ENCODE data around the gene DNMBP. TPM values are rescaled to one million over a fixed set of nuclear protein-coding genes. Genes with fewer than 3 reads are reported as not detected.

Gene DNMBP
- total and polyA plus RNA-seq, 2 of the 8 experiments (the other 6 are each of a cell fraction or from before 2014, with no cell fraction given) = 19.1 to 26.4 TPM

DNA sequence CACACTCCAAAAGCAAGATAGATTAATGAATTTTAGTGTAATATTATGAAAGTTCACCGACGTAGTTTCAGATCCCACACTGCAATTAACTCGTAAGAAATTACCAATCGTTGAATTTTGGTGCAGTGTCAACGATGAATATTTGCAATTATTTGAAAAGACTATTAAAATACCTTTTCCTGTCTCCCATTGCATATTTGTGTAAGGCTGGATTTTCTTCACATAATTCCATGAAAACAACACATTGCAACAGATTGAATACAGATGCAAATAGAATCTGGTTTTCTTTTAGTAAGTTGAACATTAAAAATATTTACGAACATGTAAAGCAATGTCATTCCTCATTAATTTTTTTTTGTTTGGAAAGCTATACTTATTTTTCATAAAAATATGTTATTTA, 50.9 kb downstream of the DNMBP start (continued):
- TF ChIP-seq FOSL1 (IDR thresholded peaks at IDR 0.05; ENCODE audit: insufficient read depth, low read depth, low read length) = no peak
- no peak for TF ChIP-seq SIX5 (IDR thresholded peaks at IDR 0.05; ENCODE audit: low read depth, low read length)
- TF ChIP-seq KDM4A (IDR thresholded peaks at IDR 0.05; ENCODE audit: low read depth, low read length, severe bottlenecking) = no peak
- TF ChIP-seq, protein P1, sequence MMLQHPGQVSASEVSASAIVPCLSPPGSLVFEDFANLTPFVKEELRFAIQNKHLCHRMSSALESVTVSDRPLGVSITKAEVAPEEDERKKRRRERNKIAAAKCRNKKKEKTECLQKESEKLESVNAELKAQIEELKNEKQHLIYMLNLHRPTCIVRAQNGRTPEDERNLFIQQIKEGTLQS (IDR thresholded peaks at IDR 0.05; ENCODE audit: insufficient read depth, low read depth, low read length) = no peak
- TF ChIP-seq SP2 (IDR thresholded peaks at IDR 0.05; ENCODE audit: low read length) = no peak
- no peak for TF ChIP-seq PHF8 (conservative IDR thresholded peaks at IDR 0.05; ENCODE audit: low read depth, low read length)
- TF ChIP-seq, protein P2, sequence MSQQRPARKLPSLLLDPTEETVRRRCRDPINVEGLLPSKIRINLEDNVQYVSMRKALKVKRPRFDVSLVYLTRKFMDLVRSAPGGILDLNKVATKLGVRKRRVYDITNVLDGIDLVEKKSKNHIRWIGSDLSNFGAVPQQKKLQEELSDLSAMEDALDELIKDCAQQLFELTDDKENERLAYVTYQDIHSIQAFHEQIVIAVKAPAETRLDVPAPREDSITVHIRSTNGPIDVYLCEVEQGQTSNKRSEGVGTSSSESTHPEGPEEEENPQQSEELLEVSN (IDR thresholded peaks at IDR 0.05) = no peak

Measured in H1 (cell line).